NOMO-1 treated with DMSO at 0.1 percent for 48 hours (cell line): Measurements from ENCODE around the gene EPHB6.
A peak's percentile ranks its signal among the peaks of the same experiment; 100 is the strongest.

ENCODE experiments used
- DNase-seq: peaks from one replicate; lab custom pipeline; 2025; ENCODE audit not compliant: unreplicated experiment; lab: John Stamatoyannopoulos, UW

EPHB6 gene

DNA sequence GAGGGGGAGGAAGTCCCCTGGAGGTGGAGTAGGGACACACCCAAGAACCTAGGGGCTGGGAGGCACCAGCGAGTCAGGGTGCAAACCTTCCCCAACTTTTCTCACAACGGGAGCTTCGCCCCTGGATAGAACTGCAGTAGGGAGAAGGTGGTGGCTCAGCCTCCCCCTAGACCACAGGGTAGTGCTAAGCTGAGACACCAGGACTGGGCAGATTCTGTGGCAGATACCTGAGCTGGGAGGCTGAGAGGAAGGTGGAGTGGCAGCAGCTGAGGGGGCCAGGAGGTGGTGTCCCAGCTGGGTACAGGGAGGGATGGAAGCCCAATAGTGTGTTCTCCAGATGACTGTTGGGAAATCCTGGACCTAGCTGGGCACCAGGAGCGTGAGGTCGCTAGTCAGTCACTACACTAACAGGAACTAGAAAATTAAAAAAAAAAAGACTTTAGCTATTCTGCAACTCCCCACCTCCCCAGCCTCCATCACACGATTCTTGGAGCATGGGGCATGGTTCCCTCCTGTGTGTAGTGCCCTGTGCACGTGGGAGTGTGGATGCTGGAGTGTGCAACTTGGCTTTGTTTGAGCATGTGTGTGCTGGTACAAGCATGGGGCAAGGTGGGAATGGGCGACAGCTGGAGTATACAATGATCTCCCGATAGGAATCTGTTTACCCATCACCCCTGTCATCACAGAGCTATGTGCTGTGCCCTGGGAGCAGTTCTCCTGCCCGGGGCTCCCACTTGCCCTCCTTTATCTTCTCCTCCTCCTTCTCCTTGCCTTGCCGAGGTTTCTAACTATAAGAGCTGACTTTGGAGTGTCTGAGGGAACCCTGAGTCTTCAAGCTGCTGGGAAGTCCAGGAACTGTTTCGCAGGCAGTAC lies 39.5 kb downstream of the EPHB6 start:
- no peak for DNase-seq

DNA sequence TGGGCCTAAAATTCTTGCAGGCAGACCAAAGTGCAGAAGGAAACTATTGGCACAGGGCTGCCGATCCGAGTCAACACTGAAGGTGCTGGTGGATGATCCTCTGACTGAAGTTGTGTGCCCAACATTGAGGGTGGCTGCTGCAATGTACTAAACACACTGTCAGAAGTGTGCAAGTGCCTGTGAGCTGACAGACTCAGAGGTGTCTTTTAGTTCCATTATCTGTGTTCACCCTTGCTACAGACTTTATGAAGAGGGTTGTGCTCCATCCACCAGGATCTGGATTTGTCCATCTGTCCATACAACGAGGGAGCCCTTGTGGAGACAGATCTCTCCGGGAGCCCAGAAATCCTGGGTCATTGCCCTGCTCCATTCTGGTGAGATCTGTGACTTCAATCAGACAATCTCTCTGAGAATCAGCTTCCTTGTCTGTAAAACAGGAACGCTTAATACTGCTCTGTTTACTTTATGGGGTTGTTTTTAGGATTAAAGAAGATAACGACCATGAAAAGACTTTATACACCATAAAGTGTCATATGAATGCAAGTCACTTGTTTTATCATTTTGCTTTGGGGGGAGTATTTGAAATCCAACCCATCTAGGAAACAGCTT lies 40.2 kb downstream of the EPHB6 start:
- DNase-seq, result no peak

DNA sequence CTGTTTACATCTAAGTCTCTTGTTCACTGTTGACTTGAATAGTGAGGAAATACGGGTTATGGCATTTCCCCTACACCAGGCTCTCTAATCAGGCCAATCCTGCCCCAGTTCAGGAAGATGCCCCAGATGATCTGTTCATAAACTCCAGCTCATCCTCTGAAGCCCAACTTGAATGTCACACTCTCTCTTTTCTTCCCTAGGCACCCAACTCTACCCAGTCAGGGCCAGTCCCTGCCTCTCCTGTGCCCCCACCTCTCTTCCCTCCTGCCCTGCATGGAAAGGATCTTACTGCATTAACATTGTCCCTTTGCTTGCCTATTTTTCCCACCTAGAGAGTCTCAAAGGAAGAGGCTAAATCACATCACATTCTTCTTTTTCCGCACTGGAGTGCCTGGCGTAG lies 41.3 kb downstream of the EPHB6 start:
- DNase-seq, result no peak

DNA sequence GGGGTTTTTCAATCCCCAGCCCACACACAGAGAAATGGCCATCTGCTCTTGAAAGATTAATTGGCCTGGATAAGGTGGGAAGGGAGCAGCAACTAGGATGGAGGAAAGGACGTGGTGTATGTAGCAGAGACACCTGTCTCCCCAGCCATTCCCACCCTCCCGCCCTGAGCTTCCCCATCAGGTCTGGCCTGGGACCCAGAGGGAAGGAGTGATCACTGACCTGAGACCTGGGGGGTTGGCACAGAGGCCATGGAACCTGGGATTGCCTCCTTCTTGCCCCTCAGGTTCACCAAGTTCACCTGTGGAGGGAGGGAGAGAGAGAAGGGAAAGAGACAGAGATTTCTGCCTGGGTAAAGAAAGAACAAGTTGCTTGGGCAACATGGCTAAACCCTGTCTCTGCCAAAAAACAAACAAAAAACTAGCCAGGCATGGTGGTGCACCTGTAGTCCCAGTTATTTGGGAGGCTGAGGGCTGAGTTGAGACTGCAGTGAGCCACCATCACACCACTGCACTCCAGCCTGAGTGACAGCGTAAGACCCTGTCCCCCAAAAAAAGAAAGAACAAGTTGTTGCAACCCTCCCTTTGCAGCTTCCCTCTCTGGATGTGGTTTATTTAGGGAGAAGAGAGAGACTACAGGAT lies 42.0 kb downstream of the EPHB6 start:
- DNase-seq, result no peak

DNA sequence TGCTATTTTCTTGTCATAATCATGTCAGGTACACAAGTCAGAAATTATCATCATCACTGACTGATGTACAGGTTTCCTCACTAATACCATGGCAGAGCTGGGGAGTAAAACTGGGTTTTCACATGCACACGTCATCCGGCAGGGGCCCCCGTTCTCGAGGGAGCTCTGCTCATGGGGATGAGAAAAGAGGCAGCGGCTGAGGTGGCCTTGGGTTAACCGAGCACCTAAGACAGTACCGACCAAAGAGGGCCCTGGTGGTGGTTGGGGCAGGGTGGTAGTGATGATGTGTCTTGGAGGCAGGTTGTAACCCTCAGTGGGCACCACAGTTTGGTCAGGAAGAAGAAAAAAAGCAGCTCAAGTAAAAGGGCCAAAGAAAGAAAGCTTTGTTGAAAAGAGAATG lies 42.8 kb downstream of the EPHB6 start:
- DNase-seq, result no peak

DNA sequence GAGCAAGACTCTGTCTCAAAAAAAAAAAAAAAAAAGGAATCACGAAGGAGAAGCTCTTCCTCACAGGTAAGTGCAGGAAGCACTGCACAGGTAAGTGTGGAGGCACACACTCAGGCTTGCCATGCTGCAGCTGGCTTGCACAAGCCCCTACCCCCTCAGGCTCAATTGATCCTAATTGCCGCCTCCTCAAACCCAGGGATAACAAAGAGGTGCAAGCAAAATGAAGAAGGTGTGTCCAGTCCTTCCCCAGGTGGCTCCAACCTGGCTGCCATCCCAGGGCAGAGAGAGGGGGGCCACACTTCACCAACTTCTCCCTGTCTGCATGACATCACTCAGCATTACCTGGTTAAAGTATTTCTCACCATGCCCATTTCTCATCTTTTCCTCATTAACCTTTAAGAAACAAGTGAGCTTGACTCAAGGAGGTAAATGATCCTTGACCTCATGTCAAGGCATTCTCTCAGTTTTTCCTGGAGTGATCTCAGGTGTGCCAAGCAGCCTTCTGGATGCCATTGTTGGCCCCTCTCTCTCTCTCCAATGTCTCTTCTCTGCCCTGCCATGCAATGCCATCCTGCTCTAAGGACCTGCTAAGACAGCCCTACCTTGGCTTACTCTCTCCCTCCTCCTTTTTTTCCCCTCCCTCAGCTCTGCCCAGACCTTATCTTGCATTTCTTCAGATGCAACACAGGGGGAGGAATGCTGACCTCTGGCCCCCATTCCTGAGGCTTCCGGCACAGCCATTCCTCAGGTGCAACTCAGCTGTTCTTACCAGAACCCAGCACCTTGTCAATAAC lies 43.7 kb downstream of the EPHB6 start:
- no peak for DNase-seq

DNA sequence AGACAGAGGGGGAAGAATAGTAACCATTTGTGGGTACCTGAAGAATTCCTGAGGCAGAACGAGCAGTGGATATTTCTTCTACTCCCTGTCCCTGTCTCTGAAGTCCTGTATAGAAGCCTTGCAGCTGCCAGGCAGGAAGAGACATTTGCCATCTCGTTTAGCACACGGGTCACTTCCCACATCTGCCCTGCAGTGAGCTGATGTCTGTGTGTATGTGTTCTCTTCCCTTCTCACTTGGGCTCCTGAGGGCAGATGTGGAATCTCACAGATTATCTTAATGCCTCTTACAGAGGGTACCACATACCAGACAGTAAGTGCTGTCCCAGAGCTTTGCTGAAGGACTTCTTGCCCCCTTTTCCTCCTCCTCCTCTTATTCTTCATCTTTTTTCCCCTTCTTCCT lies 44.8 kb downstream of the EPHB6 start:
- no peak for DNase-seq

DNA sequence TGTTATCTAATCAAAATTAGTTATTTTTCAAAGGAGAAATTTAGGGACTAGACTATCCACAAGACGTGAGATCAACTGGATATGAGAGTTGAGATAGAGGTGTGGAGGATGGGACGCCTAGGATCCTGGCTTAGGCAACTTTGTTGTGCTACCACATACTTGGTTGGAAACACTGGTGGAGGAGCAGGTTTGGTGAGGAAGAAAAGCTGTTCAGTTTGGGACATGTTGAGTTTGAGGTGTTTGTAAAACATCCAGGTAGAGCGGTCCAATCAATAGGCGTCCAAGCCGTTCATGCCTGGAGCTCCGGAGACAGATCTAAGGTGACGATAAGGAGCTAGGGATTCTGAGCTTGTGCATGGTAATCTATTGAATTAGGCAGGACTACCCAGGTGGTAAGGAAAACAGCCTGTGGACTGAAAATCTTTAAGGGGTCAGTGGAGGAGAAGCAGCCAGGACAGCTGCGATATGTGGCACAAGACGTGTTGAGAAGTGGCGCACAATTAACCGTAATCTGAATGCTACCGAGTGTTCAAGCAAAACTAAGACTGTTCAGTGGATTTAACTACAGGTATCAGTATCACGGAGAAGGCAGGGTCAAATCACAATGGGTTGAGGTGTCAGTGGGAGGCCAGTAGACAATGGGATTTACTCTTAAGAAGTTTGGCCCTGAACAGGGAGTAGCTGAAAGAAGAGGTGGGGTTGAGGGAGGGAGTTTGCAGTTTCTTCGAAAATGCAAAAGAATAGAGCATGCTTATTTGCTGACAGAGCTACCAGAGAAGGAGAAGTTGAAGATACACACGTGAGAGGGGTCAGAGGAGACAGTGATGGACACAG lies 46.8 kb downstream of the EPHB6 start:
- no peak for DNase-seq

DNA sequence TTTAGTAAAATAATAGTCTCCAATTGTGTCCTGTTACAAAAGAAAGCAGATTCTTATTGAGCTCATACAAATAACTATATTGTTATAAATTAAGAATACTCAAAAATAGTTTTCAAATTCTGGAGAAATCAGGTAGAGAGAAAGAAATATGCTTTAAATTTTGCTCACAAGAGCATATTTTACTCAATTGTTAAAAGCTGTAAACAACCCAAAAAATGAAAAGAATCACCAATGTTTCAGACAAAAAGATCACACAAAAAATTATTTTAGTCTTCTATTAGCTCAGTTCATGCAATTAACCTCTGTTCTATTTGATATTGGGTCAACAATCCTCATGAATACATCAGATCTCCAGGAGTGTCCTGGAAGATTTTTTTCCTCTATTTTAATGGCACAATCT lies 49.3 kb downstream of the EPHB6 start:
- DNase-seq, result no peak

DNA sequence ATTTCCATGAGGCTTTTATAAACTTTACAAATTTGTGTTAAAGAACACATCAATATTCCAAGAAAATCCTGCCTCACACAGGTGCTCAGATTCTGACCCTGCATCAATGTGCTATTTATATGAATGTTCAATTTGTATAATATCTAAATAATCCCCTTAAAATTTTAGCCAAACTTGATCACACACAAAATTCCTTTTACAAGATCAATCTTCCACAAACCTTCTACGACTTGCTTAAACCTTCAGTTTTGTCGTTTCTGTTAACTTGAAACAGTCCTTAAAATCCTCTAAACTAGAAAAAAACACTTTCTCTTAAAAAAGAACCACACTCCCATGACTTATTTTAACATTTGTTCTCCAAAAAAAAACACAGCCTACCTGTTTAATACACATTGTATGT lies 50.9 kb downstream of the EPHB6 start:
- DNase-seq, result no peak

DNA sequence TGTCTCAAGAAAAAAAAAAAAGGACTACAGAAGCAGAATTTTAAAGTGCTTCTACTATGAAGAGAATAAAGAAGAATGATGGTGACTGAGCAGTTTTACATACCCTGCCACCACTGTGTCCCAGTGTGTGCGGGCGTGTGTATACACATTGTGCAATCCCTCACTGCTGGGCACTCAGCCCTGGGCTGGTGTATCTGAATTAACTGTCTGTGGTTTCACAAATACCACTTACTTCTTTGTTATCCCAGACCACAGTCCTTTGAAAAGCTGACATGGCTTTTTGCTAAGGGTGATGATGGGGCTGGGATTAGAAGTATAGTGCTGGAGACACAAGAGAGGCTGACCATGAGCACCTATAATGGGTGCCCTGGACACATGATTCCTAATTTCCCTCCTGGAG lies 51.8 kb downstream of the EPHB6 start:
- DNase-seq, result no peak

DNA sequence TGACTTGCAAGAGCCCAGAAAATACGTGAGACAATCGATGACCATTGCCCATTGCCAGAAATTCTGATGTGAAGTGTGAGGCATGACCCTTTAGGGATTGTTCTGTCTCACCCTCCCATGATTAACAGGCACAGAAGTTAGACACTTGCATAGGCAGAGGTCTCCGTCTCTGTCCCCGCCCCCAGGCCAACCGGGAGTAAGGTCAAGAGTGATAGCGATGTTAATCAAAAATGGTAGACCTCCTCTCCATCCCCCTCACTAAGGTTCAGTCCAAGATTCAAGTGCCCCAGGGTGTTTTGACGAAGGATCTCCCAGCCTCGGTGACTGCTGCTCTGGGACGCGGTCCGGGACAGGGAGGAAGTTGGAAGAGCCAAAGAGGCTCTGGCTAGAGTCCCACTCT lies 53.4 kb downstream of the EPHB6 start:
- DNase-seq, result no peak

DNA sequence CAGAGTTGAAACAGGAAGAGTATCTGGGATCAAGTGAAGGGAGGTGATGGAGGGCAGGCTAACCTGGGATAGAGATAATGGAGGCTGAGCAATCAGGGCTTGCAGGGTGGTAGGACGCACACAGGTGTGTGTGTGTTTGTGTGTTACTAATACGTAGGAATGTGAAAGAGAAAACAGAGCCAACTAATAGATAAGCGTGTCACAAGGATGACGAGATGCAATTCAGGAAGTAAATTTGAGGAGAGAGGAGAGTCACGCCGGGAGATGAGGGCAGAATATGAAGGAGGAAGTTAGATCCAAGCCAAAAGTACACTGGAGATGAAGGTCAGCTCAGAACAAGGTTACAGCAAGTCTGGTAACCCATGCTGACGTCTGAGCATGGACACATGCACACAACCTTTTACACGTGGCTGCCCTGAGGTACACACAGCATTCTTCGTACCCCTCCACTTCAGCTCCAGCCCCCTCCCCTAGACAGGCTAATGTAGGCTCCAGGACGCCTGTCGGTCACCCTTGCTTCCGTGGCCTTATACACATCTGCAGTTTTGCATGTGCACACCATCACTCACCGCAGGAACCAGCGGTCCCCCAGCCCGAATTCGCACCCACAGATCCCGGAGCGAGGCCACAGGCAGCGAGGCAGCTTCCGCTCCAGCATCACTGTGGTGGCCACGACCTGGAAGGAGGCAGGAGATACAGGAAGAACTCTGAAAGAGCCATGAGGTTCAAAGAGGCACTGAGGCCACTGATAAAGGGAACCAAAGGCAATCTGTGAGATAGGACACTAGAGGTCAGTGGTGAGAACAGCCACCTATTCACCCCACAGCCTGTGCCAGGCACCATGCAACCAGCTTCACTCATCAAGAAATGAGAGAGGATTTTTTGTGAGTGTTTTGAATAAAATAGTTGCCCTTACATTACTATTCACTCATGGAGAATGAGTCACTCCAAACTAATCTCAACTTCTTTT lies 54.3 kb downstream of the EPHB6 start:
- DNase-seq, result peak; percentile 17

DNA sequence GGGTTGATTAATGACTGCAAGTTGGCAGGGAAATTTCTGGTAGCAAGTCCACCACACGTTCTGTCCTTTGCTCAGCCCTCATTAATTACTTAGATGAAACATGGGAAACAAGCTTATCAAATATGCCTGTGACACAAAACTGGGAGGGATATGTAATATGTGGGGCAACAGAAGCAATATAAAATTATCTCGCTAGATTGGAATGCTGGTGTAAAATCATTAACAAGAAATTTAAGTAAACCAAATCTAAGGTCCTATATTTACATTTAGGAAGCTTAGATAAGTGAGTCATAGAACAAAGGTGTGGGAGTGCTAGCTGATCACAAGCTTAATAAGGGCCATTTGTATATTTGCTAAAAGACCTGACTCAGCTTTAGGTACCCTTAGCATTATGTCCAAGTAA lies 55.2 kb downstream of the EPHB6 start:
- DNase-seq, result no peak

DNA sequence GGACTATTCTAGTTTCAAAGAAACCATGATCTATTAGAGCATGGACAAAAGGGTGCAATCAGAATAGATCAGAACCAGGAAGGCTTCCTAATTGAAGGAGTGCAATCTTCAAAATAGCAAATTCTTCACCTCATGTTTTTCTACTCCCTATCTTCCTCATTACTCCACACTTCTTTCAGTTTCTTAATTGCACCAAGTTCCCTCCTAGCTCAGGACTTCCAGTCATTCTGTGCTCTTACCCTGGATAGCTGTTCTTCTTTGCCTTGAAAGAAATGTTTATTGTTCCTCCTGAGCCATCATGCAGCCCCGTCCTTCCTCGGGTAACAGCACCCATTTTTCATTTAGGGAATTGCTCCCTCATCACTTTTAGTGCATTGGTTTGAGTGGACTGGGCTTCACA lies 55.6 kb downstream of the EPHB6 start:
- no peak for DNase-seq

DNA sequence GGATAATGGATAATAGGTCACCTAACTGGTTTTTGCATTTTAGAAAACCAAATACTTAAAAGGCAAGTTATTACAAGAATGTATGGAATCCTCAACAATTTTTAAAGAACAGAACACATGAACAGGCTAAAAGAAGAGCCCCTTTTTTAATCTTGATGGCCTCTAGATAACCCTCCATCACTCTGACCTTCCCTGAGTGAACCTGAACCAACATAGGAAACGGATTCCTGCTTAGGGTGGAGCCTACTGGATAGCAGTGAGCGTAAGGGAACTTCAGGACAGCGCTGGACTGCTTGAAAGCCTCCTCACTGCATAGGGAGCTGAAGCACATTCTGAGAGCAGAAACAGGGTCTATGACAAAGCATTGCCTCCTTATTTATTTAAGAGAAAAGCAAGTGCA lies 58.2 kb downstream of the EPHB6 start:
- DNase-seq, result no peak

DNA sequence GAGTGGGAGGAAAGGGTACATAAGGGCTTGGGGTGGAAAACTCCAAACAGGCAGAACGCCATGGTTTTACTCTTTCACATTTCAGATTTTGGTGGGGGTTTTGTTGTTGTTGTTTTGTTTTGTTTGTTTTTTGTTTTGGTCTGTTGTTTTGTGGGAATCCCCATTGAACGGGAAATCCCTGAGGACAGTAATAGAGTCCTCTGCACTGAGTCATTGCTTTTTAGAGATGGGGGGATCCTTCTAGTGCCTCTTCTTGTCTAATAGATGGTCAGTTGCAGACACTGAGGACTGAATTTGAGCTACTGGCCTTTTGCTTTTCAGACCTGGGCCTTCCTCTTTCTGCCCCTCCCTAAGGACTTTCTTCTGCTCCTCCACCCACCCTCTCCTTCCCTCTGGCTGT lies 58.7 kb downstream of the EPHB6 start:
- DNase-seq, result no peak

DNA sequence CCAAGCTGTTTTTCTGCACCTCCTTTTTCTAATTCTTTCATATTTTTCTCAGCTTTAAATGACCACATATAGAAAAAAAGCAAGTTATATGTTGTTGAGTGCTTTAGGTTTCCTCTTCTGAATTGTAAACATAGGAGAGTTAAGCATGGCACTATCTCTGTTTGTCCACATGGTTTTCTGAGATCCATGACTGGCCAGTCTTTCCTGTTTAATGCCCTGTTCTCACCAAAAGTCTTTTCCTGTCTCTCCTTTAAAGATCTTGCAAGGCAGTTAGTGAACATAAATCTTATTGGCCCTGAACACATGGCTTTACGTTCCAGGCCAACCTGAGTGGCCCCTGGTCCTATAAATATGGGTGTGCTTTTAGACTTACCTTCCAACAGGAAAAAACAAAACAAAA lies 59.2 kb downstream of the EPHB6 start:
- no peak for DNase-seq

DNA sequence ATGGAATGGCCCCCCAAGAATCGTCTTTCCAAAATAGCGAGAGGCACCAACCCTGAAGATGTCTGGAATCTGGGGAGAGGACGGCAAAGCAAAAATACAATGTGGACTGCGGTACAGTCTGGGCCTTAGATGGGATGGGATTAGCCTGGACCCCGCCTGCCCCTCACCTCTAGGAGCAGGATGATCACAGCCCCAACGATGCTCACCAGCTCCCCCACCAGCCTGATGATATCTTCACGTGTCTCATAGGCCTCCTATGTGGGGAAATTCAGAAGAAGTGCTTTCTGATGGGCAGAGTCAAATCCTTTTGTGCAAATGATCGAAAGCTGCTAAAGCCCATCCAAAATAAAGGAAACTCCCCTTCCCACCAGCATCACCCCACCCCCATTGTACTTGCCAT lies 60.4 kb downstream of the EPHB6 start:
- no peak for DNase-seq

DNA sequence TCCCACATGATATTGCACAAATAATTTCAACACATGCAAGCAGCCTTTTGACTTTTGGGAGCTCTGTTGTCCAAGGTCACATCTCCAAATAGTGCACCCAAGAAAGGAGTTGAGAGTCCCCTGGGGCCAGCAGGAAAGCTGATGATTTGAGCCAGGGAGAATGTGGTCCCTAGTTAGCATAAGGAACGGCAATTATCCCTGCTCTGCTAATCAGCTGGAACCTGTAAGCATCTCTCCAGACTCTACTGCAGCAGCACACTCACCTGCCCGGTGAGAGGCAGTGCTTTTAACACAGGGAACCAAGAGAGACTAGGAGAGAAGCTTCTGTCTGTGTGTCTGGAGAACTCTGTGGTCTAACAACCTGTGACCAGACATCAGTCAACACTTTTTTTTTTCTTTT lies 61.6 kb downstream of the EPHB6 start:
- DNase-seq, result no peak
